WI38 (cell line): ENCODE data around the gene STUB1.

Source experiments
- H3K4me3 ChIP-seq: 2 replicates; pipeline ENCODE4 v1.5.1; 2011; ENCODE audit warnings: low read depth, mild to moderate bottlenecking, control low read depth, low read length
- TF ChIP-seq, protein P1 (sequence below): IDR thresholded peaks from 2 replicates; pipeline ENCODE4 v1.5.1; 2012; ENCODE audit warnings: low read depth, mild to moderate bottlenecking, control low read depth, low read length

STUB1 gene

DNA sequence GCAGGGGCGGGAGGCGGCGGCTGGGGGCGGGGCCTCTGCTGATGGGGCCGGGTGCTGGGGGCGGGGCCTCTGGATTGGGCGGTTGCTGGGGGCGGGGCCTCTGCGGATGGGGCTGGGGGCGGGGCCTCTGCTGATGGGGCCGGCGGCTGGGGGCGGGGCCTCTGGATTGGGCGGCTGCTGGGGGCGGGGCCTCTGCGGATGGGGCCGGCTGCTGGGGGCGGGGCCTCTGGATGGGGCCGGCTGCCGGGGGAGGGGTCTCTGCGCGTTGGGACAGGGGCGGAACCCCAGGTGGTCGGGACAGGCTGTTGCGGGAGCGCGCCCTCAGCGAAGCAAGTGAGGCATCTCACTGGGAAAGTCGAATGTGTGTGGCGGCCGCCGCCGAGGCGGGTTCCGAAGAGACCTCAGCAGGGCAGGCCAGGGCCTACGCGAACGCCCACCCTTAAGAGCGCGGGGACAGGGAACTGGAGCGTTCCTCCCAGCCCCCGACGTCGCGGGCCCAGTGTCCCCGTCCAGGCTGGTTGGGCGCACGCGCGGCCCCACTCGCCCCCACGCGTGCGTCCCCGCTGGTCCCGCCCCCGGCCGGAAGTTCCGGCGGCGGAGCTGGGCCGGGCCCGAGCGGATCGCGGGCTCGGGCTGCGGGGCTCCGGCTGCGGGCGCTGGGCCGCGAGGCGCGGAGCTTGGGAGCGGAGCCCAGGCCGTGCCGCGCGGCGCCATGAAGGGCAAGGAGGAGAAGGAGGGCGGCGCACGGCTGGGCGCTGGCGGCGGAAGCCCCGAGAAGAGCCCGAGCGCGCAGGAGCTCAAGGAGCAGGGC is at the start of gene STUB1:
Gene STUB1, plus strand, starts transcription at position 597 of the 811 bp plus-strand sequence. Its CDS starts 116 bp downstream, at position 713.
- peak within 1 kb of the TSS; percentile 82 for H3K4me3 ChIP-seq
- TF ChIP-seq, protein P1, sequence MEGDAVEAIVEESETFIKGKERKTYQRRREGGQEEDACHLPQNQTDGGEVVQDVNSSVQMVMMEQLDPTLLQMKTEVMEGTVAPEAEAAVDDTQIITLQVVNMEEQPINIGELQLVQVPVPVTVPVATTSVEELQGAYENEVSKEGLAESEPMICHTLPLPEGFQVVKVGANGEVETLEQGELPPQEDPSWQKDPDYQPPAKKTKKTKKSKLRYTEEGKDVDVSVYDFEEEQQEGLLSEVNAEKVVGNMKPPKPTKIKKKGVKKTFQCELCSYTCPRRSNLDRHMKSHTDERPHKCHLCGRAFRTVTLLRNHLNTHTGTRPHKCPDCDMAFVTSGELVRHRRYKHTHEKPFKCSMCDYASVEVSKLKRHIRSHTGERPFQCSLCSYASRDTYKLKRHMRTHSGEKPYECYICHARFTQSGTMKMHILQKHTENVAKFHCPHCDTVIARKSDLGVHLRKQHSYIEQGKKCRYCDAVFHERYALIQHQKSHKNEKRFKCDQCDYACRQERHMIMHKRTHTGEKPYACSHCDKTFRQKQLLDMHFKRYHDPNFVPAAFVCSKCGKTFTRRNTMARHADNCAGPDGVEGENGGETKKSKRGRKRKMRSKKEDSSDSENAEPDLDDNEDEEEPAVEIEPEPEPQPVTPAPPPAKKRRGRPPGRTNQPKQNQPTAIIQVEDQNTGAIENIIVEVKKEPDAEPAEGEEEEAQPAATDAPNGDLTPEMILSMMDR, result no peak

DNA sequence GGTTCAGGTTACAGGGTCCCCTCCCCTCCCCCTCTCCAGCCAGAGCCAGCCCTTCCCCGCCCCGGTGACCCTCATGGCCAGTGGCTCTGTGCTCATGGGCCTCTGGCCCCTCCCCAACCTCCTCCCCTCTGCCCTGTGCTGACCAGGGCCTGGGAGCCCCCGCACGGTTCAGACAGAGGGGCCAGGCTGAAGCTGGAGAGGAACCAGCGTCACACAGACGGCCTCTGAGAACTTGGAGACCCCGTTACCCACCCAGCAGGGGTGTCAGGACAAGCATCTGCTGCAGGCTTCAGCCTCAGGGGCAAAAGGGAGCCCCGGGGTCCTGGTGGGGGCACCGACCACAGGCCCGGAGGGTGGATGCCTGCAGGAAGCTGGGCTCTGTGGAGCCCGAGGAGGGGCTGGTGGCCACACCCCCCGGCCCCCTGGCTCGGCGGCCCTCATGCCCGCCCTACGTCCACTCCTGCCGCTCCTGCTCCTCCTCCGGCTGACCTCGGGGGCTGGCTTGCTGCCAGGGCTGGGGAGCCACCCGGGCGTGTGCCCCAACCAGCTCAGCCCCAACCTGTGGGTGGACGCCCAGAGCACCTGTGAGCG is 49.3 kb upstream of the STUB1 start, which contains the start of gene WFIKKN1:
Gene WFIKKN1, plus strand, starts transcription at position 171 of the 591 bp plus-strand sequence. Its CDS starts 269 bp downstream, at position 440.
- H3K4me3 ChIP-seq, result no peak within 1 kb of the TSS
- TF ChIP-seq, protein P1, result no peak

DNA sequence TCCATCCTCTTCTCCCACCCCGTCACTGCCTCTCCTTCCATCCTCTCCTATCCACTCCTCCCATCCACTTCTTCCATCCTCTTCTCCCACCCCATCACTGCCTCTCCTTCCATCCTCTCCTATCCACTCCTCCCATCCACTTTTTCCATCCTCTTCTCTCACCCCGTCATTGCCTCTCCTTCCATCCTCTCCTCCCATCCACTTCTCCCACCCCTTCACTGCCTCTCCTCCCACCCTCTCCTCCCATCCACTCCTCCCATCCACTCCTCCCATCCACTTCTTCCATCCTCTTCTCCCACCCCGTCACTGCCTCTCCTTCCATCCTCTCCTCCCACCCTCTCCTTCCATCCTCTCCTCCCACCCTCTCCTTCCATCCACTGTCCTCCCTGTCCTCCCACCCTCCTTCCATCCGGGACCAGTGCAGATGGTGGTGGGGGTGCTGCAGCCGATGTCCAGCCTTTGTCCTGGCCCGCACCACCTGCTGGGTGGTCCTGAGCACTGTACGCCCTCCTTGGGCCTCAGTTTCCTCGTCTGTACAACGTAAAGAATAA is 48.3 kb upstream of the STUB1 start:
- no peak overlapping the region for H3K4me3 ChIP-seq
- TF ChIP-seq, protein P1, result no peak

DNA sequence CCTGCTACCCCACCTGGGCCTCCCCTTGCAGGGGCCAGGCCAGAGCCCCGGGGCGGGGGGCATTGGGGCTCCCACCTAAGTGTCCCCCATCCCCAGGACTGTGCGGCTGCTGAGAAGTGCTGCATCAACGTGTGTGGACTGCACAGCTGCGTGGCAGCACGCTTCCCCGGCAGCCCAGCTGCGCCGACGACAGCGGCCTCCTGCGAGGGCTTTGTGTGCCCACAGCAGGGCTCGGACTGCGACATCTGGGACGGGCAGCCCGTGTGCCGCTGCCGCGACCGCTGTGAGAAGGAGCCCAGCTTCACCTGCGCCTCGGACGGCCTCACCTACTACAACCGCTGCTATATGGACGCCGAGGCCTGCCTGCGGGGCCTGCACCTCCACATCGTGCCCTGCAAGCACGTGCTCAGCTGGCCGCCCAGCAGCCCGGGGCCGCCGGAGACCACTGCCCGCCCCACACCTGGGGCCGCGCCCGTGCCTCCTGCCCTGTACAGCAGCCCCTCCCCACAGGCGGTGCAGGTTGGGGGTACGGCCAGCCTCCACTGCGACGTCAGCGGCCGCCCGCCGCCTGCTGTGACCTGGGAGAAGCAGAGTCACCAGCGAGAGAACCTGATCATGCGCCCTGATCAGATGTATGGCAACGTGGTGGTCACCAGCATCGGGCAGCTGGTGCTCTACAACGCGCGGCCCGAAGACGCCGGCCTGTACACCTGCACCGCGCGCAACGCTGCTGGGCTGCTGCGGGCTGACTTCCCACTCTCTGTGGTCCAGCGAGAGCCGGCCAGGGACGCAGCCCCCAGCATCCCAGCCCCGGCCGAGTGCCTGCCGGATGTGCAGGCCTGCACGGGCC is 47.5 kb upstream of the STUB1 start:
- H3K4me3 ChIP-seq, result no peak overlapping the region
- TF ChIP-seq, protein P1, result no peak

DNA sequence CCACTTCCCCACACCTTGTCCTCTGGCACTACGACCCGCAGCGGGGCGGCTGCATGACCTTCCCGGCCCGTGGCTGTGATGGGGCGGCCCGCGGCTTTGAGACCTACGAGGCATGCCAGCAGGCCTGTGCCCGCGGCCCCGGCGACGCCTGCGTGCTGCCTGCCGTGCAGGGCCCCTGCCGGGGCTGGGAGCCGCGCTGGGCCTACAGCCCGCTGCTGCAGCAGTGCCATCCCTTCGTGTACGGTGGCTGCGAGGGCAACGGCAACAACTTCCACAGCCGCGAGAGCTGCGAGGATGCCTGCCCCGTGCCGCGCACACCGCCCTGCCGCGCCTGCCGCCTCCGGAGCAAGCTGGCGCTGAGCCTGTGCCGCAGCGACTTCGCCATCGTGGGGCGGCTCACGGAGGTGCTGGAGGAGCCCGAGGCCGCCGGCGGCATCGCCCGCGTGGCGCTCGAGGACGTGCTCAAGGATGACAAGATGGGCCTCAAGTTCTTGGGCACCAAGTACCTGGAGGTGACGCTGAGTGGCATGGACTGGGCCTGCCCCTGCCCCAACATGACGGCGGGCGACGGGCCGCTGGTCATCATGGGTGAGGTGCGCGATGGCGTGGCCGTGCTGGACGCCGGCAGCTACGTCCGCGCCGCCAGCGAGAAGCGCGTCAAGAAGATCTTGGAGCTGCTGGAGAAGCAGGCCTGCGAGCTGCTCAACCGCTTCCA is 46.7 kb upstream of the STUB1 start:
- TF ChIP-seq, protein P1, result no peak
- H3K4me3 ChIP-seq, result no peak overlapping the region

DNA sequence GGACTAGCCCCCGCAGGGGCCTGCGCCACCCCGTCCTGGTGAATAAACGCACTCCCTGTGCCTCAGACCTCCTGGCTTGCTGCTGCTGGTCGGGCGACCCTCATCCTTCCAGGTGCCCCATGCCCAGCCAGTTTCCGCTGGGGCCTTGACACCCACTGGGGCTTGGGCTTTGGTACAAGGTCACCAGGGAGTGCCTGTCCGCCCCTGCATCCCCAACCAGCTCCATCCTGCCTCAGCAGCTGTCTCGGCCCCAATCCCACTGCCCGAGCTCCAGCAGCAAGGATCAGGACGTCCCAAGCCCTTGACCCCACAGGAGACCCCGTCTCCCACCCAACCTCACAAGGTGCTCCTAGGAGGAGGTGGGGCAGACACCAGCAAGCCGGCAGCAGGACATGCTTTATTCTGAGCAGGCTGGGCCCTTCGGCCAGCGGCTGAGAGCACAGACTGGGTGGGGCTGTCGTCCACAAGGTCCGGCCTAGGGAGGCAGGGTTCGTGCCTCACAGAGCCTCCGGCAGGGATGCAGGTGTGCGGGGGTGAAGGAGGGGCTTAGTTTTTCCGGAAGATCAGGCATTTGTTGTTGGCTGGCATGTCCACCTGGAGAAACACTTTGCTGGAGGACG is 46.0 kb upstream of the STUB1 start:
- H3K4me3 ChIP-seq, result no peak overlapping the region
- TF ChIP-seq, protein P1, result no peak
